Cardiac fibroblast (primary cell): Measurements from ENCODE around the gene TSPAN17.

Source experiments
- DNase-seq, 2 donors: peaks; one replicate each; pipeline versions ENCODE4 v3.0.0 to v3.0.0-alpha.2; 2010; ENCODE audit warnings: low read depth in 2 of 2
- H3K4me3 ChIP-seq, 2 donors: replicated peaks in 1 of 2; 1 replicate in 1 of 2; 2 replicates in 1 of 2; pipeline ENCODE4 v1.5.1; 2011; ENCODE audit warnings: low read depth in 2 of 2, low read length in 2 of 2, mild to moderate bottlenecking in 2 of 2, moderate library complexity in 1 of 2
- CTCF ChIP-seq: IDR thresholded peaks from one replicate; pipeline ENCODE4 v1.5.1; 2011; ENCODE audit warnings: low read depth, mild to moderate bottlenecking, low read length, inconsistent platforms

Gene TSPAN17

DNA sequence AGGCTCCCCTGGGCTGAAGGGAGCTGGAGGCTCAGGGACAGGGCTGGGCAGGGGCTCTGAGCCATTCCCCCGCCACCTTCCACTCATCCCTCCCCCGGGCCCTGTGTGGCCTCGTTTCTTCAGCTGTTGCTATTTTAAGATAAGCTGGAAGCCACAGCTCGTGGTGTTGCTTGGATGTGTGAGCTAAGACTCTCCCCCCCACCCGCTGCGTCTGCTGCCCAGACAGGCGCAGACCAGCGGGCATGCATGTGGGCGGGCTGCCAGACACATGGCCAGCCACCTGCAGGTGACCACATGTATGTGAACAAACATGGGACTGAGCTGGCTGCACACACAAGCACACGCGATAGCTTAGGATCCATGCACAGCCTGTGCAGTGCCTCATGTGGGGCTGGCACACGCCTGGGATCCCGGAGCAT lies 25.6 kb upstream of the TSPAN17 start:
- H3K4me3 ChIP-seq, result no peak overlapping the region
- peak in 1 of 2 donors; percentile 41 for DNase-seq
- TF ChIP-seq CTCF, result no peak

DNA sequence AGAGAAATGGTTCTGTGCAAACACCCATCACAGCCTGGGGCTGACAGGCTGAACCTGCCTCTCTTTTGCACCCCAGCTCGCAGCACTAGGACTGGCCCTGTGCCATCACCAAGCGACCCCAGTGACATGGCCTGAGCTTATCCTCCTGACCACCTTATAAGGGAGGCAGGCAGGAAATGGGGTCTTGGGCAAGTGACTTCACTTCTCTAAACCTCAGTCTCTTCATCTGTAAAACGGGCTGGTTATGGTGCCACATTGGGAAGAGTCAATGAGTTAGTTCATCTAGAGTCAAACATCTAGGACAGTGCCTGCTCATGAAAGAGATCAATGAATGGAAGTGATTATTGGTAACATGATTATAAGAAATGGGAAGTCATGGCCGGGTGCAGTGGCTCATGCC lies 23.1 kb upstream of the TSPAN17 start:
- TF ChIP-seq CTCF, result no peak

DNA sequence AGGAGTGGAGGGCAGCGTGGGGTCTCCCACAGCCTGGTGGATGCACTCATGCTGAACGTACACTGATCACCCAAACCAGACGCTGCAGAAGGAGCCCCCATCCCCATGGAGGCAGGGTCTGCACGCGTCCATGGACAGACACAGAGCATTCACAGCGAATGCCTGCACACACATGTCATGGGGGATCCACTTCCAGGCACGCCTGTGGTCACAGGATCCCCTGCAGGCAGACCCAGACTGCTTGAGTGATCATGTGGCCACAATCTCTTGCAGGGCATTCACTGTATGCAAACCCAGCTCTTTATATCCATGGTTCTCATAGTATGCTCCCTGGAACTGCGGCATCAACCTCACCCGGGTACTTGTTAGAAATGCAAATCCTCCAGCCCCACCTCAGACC lies 22.3 kb upstream of the TSPAN17 start:
- no peak for TF ChIP-seq CTCF
- H3K4me3 ChIP-seq, result no peak overlapping the region
- no peak for DNase-seq

More for the DNA sequence above, 23.1 kb upstream of the TSPAN17 start:
- DNase-seq, result no peak
- no peak overlapping the region for H3K4me3 ChIP-seq

GRCh38 chr5:176625512-176625911 lies 21.8 kb upstream of the TSPAN17 start:
- no peak for TF ChIP-seq CTCF
- H3K4me3 ChIP-seq, result no peak overlapping the region
- DNase-seq, result no peak

GRCh38 chr5:176625966-176626875 lies 21.1 kb upstream of the TSPAN17 start:
- TF ChIP-seq CTCF, result no peak
- no peak for DNase-seq
- H3K4me3 ChIP-seq, result no peak overlapping the region

GRCh38 chr5:176626876-176627236 lies 20.4 kb upstream of the TSPAN17 start:
- DNase-seq, result no peak
- H3K4me3 ChIP-seq, result no peak overlapping the region
- no peak for TF ChIP-seq CTCF

- H3K4me3 ChIP-seq, result no peak overlapping the region
- DNase-seq, result no peak
- TF ChIP-seq CTCF, result no peak
Measured at GRCh38 chr5:176627582-176627981, 19.7 kb upstream of the TSPAN17 start.
